K562 (cell line): ENCODE data around the gene ARL2. TPM values are rescaled to one million over a fixed set of nuclear protein-coding genes. Genes with fewer than 3 reads are reported as not detected.

Source experiments
- CBFB ChIP-seq: sonication (generic); formaldehyde crosslinking; IDR thresholded peaks from 2 replicates; pipeline ENCODE4 v1.4.0; 2020; ENCODE audit warnings: mild to moderate bottlenecking, missing genetic modification reagents
- DDX20 ChIP-seq: fragments of 450-650 bp; IDR thresholded peaks from 2 replicates; pipeline ENCODE4 v1.6.1; 2016; ENCODE audit warnings: missing genetic modification characterization, low read depth, mild to moderate bottlenecking, missing compliant biosample characterization, moderate library complexity
- EP400 ChIP-seq: fragments of 450-650 bp; IDR thresholded peaks from 2 replicates; pipeline ENCODE4 v1.6.1; 2017; ENCODE audit warnings: antibody characterized with exemption, mild to moderate bottlenecking, moderate library complexity
- GABPA ChIP-seq: fragments of 200-800 bp; sonication (Bioruptor generic); conservative IDR thresholded peaks from 2 replicates; pipeline ENCODE4 v1.6.1; 2016; ENCODE audit warnings: low read depth, missing genetic modification characterization, missing compliant biosample characterization
- HMG20A ChIP-seq: fragments of 450-650 bp; formaldehyde crosslinking; conservative IDR thresholded peaks from 2 replicates; pipeline ENCODE4 v1.4.0; 2020; ENCODE audit warnings: mild to moderate bottlenecking, mixed read lengths
- HMG20B ChIP-seq: fragments of 250-450 bp; sonication (Bioruptor Pico); IDR thresholded peaks from 2 replicates; pipeline ENCODE4 v1.5.0; 2021; ENCODE audit warnings: mild to moderate bottlenecking
- HOXB6 ChIP-seq: fragments of 250-450 bp; sonication (Bioruptor Pico); IDR thresholded peaks from 2 replicates; pipeline ENCODE4 v1.5.1; 2022; ENCODE audit warnings: mild to moderate bottlenecking, borderline replicate concordance
- NFIC ChIP-seq: fragments of 450-650 bp; IDR thresholded peaks from 2 replicates; pipeline ENCODE4 v1.6.1; 2017; ENCODE audit warnings: mild to moderate bottlenecking, inconsistent platforms
- SETDB1 ChIP-seq: IDR thresholded peaks from one replicate; pipeline ENCODE4 v1.6.1; 2012; ENCODE audit warnings: low read length, control low read depth, inconsistent platforms
- STAT5A ChIP-seq: IDR thresholded peaks from 2 replicates; pipeline ENCODE4 v1.6.1; 2012; ENCODE audit warnings: low read length, inconsistent platforms, borderline replicate concordance
- TARDBP ChIP-seq: fragments of 450-650 bp; IDR thresholded peaks from 2 replicates; pipeline ENCODE4 v1.6.1; 2016
- TSC22D4 ChIP-seq: fragments of 450-650 bp; IDR thresholded peaks from 2 replicates; pipeline ENCODE4 v1.6.1; 2016; ENCODE audit warnings: missing genetic modification characterization, missing biosample characterization, control low read depth
- polyA plus RNA-seq, 8 experiments: library from polyadenylated mRNA; depleted of rRNA in 4 of 8; stranded (reverse) in 5 of 8; unstranded in 3 of 8; fragments of >200 nt; fragmentation: Nextera tagmentation in 2 of 8; fragmentation: Illumina TruSeq in 1 of 8; extraction: Ambion mirVana in 2 of 8; extraction: Trizol in 1 of 8; gene quantifications; 2 replicates each; pipeline versions ENCODE4 v1.2.1 to v1.2.3, GENCODE V29; 2011 to 2014; ENCODE audit warnings: inconsistent platforms in 1 of 8, missing spikeins in 1 of 8
- total RNA-seq, 7 experiments: library from RNA; depleted of rRNA in 6 of 7; stranded (reverse); fragments of >200 nt in 6 of 7; fragmentation: Illumina TruSeq in 2 of 7; extraction: Trizol in 2 of 7; gene quantifications; 2 replicates each; pipeline versions ENCODE4 v1.2.1 to v1.2.3, GENCODE V29; 2011 to 2021; ENCODE audit warnings: low replicate concordance in 1 of 7
- TF ChIP-seq, protein P1 (sequence below): fragments of 250-450 bp; sonication (Bioruptor Pico); IDR thresholded peaks from 2 replicates; pipeline ENCODE4 v1.5.0; 2021
- TF ChIP-seq, protein P2 (sequence below): fragments of 250-450 bp; sonication (Bioruptor Pico); IDR thresholded peaks from 2 replicates; pipeline ENCODE4 v1.8.0; 2022; ENCODE audit warnings: inconsistent platforms
- TF ChIP-seq, protein P3 (sequence below): IDR thresholded peaks from 2 replicates; pipeline ENCODE4 v1.6.1; 2011; ENCODE audit warnings: borderline replicate concordance, low read depth, mild to moderate bottlenecking, moderate library complexity, low read length; ENCODE audit not compliant: insufficient read depth, poor library complexity, severe bottlenecking
- TF ChIP-seq, protein P4 (sequence below): sonication (generic); formaldehyde crosslinking; IDR thresholded peaks from 2 replicates; pipeline ENCODE4 v1.8.1; 2023; ENCODE audit warnings: mild to moderate bottlenecking, missing genetic modification reagents
- TF ChIP-seq, protein P5 (sequence below): sonication (generic); formaldehyde crosslinking; IDR thresholded peaks from 2 replicates; pipeline ENCODE4 v1.9.0; 2022; ENCODE audit warnings: mild to moderate bottlenecking, missing genetic modification reagents
- TF ChIP-seq, protein P6 (sequence below): fragments of 200-400 bp; formaldehyde crosslinking; IDR thresholded peaks from 2 replicates; pipeline ENCODE4 v1.6.1; 2017; ENCODE audit warnings: mild to moderate bottlenecking, low read depth, low read length, moderate library complexity

ARL2 gene
- total and polyA plus RNA-seq, 9 of the 15 experiments (the other 6 are each of a cell fraction or from before 2014, with no cell fraction given): 5.7 to 154 (median 92.2) TPM

DNA sequence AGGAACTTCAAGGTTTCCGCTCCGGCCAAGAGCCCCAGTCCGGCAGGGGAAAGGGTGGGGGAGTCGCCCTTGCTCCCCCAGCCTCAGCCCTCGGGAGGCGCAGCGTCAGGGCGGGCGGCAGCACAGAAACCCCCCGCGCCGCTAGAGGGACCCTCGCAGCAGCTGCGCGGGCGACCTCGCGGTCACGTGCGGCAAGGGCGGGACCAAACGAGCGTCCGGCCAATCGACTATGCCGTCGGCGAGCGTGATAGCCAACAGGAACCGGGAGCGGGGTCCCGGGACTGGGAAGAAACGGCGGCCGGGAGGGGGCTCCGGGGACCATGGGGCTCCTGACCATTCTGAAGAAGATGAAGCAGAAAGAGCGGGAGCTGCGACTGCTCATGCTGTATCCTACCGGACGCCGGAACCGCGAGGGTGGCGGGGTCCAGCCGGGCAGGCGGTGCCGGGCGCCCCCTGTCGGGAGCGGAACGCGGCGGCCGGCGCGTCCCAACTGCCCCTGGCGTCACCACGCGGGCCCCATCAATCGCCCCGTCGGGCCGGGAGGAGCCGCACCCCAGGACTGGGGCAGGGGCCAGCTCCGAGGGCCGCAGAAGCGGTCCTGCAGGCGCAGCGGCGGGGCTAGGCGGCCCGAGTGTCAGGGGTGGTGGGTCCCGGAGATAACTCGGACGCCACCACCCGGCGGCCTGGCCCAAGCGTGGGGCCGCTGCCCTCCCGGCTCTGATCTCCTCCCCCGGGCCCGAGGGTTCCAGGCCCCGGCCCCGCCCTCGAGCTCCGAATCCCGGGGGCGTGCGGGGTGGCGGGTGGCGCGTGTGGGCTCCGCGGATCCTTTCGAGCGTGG lies at the start of gene ARL2 (continued):
- TF ChIP-seq, protein P1, sequence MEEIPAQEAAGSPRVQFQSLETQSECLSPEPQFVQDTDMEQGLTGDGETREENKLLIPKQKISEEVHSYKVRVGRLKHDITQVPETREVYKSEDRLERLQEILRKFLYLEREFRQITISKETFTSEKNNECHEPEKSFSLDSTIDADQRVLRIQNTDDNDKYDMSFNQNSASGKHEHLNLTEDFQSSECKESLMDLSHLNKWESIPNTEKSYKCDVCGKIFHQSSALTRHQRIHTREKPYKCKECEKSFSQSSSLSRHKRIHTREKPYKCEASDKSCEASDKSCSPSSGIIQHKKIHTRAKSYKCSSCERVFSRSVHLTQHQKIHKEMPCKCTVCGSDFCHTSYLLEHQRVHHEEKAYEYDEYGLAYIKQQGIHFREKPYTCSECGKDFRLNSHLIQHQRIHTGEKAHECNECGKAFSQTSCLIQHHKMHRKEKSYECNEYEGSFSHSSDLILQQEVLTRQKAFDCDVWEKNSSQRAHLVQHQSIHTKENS (CRISPR knock-in tag): no peak
- TF ChIP-seq TARDBP (peak; percentile 69), CBFB (CRISPR knock-in tag) (no peak), EP400 (peak; percentile 93), STAT5A (no peak), HMG20B (CRISPR knock-in tag) (no peak), SETDB1 (no peak), GABPA (tag) (peak; percentile 76), DDX20 (tag) (no peak), TSC22D4 (tag) (no peak), HOXB6 (CRISPR knock-in tag) (no peak), HMG20A (CRISPR knock-in tag) (no peak), NFIC (peak; percentile 64)
- TF ChIP-seq, protein P2, sequence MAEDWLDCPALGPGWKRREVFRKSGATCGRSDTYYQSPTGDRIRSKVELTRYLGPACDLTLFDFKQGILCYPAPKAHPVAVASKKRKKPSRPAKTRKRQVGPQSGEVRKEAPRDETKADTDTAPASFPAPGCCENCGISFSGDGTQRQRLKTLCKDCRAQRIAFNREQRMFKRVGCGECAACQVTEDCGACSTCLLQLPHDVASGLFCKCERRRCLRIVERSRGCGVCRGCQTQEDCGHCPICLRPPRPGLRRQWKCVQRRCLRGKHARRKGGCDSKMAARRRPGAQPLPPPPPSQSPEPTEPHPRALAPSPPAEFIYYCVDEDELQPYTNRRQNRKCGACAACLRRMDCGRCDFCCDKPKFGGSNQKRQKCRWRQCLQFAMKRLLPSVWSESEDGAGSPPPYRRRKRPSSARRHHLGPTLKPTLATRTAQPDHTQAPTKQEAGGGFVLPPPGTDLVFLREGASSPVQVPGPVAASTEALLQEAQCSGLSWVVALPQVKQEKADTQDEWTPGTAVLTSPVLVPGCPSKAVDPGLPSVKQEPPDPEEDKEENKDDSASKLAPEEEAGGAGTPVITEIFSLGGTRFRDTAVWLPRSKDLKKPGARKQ (CRISPR knock-in tag): no peak
- TF ChIP-seq, protein P3, sequence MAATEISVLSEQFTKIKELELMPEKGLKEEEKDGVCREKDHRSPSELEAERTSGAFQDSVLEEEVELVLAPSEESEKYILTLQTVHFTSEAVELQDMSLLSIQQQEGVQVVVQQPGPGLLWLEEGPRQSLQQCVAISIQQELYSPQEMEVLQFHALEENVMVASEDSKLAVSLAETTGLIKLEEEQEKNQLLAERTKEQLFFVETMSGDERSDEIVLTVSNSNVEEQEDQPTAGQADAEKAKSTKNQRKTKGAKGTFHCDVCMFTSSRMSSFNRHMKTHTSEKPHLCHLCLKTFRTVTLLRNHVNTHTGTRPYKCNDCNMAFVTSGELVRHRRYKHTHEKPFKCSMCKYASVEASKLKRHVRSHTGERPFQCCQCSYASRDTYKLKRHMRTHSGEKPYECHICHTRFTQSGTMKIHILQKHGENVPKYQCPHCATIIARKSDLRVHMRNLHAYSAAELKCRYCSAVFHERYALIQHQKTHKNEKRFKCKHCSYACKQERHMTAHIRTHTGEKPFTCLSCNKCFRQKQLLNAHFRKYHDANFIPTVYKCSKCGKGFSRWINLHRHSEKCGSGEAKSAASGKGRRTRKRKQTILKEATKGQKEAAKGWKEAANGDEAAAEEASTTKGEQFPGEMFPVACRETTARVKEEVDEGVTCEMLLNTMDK: peak; percentile 99
- TF ChIP-seq, protein P4, sequence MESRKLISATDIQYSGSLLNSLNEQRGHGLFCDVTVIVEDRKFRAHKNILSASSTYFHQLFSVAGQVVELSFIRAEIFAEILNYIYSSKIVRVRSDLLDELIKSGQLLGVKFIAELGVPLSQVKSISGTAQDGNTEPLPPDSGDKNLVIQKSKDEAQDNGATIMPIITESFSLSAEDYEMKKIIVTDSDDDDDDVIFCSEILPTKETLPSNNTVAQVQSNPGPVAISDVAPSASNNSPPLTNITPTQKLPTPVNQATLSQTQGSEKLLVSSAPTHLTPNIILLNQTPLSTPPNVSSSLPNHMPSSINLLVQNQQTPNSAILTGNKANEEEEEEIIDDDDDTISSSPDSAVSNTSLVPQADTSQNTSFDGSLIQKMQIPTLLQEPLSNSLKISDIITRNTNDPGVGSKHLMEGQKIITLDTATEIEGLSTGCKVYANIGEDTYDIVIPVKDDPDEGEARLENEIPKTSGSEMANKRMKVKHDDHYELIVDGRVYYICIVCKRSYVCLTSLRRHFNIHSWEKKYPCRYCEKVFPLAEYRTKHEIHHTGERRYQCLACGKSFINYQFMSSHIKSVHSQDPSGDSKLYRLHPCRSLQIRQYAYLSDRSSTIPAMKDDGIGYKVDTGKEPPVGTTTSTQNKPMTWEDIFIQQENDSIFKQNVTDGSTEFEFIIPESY (CRISPR knock-in tag): peak; percentile 79
- TF ChIP-seq, protein P5, sequence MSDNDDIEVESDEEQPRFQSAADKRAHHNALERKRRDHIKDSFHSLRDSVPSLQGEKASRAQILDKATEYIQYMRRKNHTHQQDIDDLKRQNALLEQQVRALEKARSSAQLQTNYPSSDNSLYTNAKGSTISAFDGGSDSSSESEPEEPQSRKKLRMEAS (CRISPR knock-in tag): peak; percentile 100
- TF ChIP-seq, protein P6, sequence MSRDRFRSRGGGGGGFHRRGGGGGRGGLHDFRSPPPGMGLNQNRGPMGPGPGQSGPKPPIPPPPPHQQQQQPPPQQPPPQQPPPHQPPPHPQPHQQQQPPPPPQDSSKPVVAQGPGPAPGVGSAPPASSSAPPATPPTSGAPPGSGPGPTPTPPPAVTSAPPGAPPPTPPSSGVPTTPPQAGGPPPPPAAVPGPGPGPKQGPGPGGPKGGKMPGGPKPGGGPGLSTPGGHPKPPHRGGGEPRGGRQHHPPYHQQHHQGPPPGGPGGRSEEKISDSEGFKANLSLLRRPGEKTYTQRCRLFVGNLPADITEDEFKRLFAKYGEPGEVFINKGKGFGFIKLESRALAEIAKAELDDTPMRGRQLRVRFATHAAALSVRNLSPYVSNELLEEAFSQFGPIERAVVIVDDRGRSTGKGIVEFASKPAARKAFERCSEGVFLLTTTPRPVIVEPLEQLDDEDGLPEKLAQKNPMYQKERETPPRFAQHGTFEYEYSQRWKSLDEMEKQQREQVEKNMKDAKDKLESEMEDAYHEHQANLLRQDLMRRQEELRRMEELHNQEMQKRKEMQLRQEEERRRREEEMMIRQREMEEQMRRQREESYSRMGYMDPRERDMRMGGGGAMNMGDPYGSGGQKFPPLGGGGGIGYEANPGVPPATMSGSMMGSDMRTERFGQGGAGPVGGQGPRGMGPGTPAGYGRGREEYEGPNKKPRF: no peak
